ENCODE measurements around the gene AMER3. TPM values are rescaled to one million over a fixed set of nuclear protein-coding genes. Genes with fewer than 3 reads are reported as not detected.

AMER3 gene, protein sequence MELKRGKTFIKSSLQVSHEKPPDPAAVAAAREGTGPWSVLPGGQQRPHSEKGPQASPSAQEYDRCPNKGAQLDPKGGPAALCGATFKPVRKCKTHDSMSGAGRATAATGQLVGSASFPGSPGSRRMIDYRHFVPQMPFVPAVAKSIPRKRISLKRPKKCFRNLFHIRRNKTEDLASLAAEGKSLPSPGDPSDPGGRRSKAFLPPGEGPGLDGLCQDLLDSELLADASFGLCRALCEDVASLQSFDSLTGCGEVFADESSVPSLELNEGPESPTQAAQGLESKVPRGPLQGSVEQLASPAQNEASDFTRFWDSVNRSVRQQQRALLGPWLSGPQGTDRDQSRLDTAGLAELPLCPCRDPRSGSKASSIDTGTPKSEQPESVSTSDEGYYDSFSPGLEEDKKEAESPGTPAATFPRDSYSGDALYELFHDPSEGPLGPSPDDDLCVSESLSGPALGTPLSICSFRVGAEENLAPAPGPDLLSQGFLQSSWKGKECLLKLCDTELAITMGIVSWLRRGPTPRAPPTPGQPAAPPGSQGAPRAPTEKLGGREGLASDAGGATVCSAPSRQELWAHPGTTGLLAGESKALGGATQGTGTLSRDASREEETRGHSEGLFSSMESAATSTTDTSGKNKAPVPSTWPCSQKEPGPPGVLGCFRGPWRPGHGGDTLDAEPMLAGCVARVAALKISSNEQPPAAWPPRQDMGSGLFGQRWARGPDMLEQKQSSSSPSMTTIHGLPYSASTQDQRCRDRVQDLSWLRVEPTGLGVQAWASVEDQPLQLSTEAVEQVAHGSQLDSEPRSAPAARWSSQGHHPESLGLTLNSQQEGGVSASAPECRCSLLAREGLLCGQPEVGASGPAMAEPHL
- not detected in 2 replicates for total RNA-seq

DNA sequence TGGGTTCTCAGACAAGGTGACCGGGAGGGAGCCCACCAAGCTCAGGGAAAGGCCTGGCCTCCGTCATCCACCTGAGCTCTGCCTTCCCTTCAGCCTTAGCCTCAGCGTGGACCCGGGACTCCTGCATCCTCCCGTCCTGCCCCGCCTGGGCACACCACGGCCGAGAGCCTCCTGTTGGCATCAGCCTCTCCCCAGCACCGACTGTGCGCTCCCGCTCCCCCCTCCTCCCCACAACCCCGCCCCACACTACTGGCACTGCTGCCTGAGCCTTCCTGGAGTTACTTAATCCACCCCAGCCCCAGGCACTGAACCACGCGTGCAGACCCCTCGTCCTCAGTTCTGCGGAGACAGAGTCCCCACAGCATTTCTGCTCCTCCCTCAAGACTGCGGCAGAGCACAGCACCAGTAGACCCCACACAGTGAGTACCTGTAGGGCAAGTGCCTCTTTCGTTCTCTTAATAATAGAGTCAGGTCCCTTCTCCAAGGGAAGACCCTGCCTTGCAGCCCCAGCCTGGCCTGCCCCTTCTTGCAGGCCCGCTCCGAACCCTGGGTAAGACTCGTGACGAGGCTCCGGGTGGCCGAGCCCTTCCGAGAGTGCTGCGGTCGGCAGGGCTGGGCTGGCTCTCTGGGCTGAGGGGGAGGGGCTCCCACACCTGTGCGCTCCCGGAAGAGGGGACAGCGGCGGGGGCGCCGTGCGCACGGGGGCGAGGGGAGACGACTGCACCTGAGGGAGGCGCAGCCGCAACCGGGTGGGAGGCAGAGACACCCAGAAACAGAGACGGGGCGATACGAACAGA lies at the start of gene AMER3:
TSS of gene AMER3 (plus strand) at position 285 of the 797 bp plus-strand sequence. CDS start 6,533 bp downstream, outside the sequence.

DNA sequence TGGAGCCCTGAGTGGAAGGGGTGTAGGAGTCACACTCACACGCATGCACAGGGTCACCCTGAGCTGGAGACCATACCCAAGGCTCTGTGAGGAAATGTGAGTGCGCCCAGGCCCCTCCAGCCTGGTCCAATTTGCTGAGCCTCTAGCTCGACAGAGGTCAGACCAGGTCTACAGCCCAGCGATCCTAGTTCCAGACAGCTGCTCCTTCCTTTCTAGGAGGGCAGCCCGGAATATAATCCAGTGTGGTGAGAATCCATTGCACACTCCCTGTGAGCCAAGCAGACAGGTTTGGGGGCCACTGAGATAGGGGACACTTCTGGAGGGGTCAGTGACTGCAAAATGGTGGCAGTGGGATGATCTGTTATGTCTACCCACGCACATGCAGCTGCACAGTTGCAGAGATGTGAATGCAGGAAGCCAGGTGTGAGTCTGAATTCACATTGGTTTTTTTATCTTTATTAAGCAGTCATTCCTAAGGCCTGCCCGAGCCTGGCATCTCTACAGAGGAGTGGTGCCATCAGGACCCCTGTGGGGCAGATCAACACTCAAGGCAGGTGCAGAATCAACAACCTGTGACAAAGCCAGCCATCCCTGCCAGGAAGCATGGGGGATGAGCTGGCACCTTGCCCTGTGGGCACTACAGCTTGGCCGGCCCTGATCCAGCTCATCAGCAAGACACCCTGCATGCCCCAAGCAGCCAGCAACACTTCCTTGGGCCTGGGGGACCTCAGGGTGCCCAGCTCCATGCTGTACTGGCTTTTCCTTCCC lies 26.6 kb upstream of the AMER3 start, which contains the start of gene GPR148:
TSS of gene GPR148 (plus strand) at position 522 of the 768 bp plus-strand sequence. CDS start at position 604, 82 bp downstream.

Other genes with a start within 250 kb of the AMER3 start
- not detected in 2 replicates for gene POTEI, start 246.2 kb upstream of the AMER3 start, total RNA-seq
- gene CFC1B, start 234.3 kb upstream of the AMER3 start, total RNA-seq: not detected in 2 replicates
- not detected in 2 replicates for gene CFC1, start 156.0 kb upstream of the AMER3 start, total RNA-seq
- not detected in 2 replicates for gene POTEJ, start 144.1 kb upstream of the AMER3 start, total RNA-seq
- not detected in 2 replicates for gene GPR148, start 26.5 kb upstream of the AMER3 start, total RNA-seq
- gene ARHGEF4, start 81.4 kb downstream of the AMER3 start, total RNA-seq: 2.1 and 4.9 TPM in 2 replicates

Data from cardiac atrium fibroblast (primary cell).